ENCODE results near the gene CACNB4. TPM values are rescaled to one million over a fixed set of nuclear protein-coding genes. Genes with fewer than 3 reads are reported as not detected.

The CACNB4 gene
- total RNA-seq, 2 donors from 2014 or later: 0.93 to 0.95 TPM

- Histone ChIP-seq H3K9ac (ENCODE audit: extremely low read depth, low read length, poor library complexity, severe bottlenecking) (no peak overlapping the region), H3K27me3 (ENCODE audit: control insufficient read depth, insufficient read depth, low read length, poor library complexity, severe bottlenecking) (no peaks in the 10 kb centered on the region), H3K4me1 (ENCODE audit: control insufficient read depth, insufficient read depth, low read length) (no peaks in the 10 kb centered on the region), H3K27ac (ENCODE audit: low read depth, low read length) (no peak overlapping the region), H3K36me3 (ENCODE audit: control insufficient read depth, insufficient read depth, low read length) (no peaks in the 10 kb centered on the region), H3K9me3 (ENCODE audit: control insufficient read depth, low read length) (no peaks in the 10 kb centered on the region), H3K4me3 (ENCODE audit: low read length) (no peak overlapping the region)
- DNase-seq: no peak
- 91 to 93% methylated on average over 6 to 13 of the region's 13 CpGs for WGBS, 2 experiments (ENCODE audit: insufficient coverage in 1 of 2, insufficient read length in 1 of 2)
- H3K9me3 Mint-ChIP-seq: no peaks in the 10 kb centered on the region
- no peak overlapping the region for H3K27ac Mint-ChIP-seq
- H3K36me3 Mint-ChIP-seq (ENCODE audit: low read depth): no peaks in the 10 kb centered on the region
- H3K4me3 Mint-ChIP-seq: no peak overlapping the region
- no peaks in the 10 kb centered on the region for H3K4me1 Mint-ChIP-seq
- no peaks in the 10 kb centered on the region for H3K27me3 Mint-ChIP-seq (ENCODE audit: insufficient read depth)
- TF ChIP-seq CTCF (conservative IDR thresholded peaks at IDR 0.05): no peak
These were observed 127.4 kb downstream of the CACNB4 start for GRCh38 chr2:151971301-151972051.

GRCh38 chr2:151968770-151969470 is 129.9 kb downstream of the CACNB4 start:
- H3K36me3 Mint-ChIP-seq (ENCODE audit: low read depth): no peaks in the 10 kb centered on the region
- Histone ChIP-seq H3K27ac (ENCODE audit: low read depth, low read length) (no peak overlapping the region), H3K9me3 (ENCODE audit: control insufficient read depth, low read length) (no peaks in the 10 kb centered on the region), H3K4me1 (ENCODE audit: control insufficient read depth, insufficient read depth, low read length) (no peaks in the 10 kb centered on the region), H3K27me3 (ENCODE audit: control insufficient read depth, insufficient read depth, low read length, poor library complexity, severe bottlenecking) (no peaks in the 10 kb centered on the region), H3K4me3 (ENCODE audit: low read length) (no peak overlapping the region), H3K9ac (ENCODE audit: extremely low read depth, low read length, poor library complexity, severe bottlenecking) (no peak overlapping the region), H3K36me3 (ENCODE audit: control insufficient read depth, insufficient read depth, low read length) (no peaks in the 10 kb centered on the region)
- H3K4me3 Mint-ChIP-seq: no peak overlapping the region
- 91 to 94% methylated on average over 3 to 4 of the region's 4 CpGs for WGBS, 2 experiments (ENCODE audit: insufficient coverage in 1 of 2, insufficient read length in 1 of 2)
- TF ChIP-seq CTCF (conservative IDR thresholded peaks at IDR 0.05): no peak
- H3K27me3 Mint-ChIP-seq (ENCODE audit: insufficient read depth): no peaks in the 10 kb centered on the region
- no peak for DNase-seq
- no peak overlapping the region for H3K27ac Mint-ChIP-seq
- H3K9me3 Mint-ChIP-seq: no peaks in the 10 kb centered on the region
- no peaks in the 10 kb centered on the region for H3K4me1 Mint-ChIP-seq

GRCh38 chr2:151967829-151968722 is 130.8 kb downstream of the CACNB4 start:
- Histone ChIP-seq H3K27ac (ENCODE audit: low read depth, low read length) (no peak overlapping the region), H3K36me3 (ENCODE audit: control insufficient read depth, insufficient read depth, low read length) (no peaks in the 10 kb centered on the region), H3K4me1 (ENCODE audit: control insufficient read depth, insufficient read depth, low read length) (no peaks in the 10 kb centered on the region), H3K4me3 (ENCODE audit: low read length) (no peak overlapping the region), H3K9me3 (ENCODE audit: control insufficient read depth, low read length) (no peaks in the 10 kb centered on the region), H3K9ac (ENCODE audit: extremely low read depth, low read length, poor library complexity, severe bottlenecking) (no peak overlapping the region), H3K27me3 (ENCODE audit: control insufficient read depth, insufficient read depth, low read length, poor library complexity, severe bottlenecking) (no peaks in the 10 kb centered on the region)
- no peaks in the 10 kb centered on the region for H3K4me1 Mint-ChIP-seq
- TF ChIP-seq CTCF (conservative IDR thresholded peaks at IDR 0.05): no peak
- 93 to 95% methylated on average over 9 to 11 of the region's 11 CpGs for WGBS, 2 experiments (ENCODE audit: insufficient coverage in 1 of 2, insufficient read length in 1 of 2)
- H3K9me3 Mint-ChIP-seq: no peaks in the 10 kb centered on the region
- no peak for DNase-seq
- H3K27ac Mint-ChIP-seq: no peak overlapping the region
- H3K27me3 Mint-ChIP-seq (ENCODE audit: insufficient read depth): no peaks in the 10 kb centered on the region
- no peaks in the 10 kb centered on the region for H3K36me3 Mint-ChIP-seq (ENCODE audit: low read depth)
- no peak overlapping the region for H3K4me3 Mint-ChIP-seq

Data from endodermal cell (in vitro differentiated cells).